ENCODE results near the gene RTRAF. TPM values are rescaled to one million over a fixed set of nuclear protein-coding genes. Genes with fewer than 3 reads are reported as not detected.

Gene RTRAF
- polyA plus RNA-seq, 1 donor from 2014 or later: 119 TPM

- no peak overlapping the region for H3K4me3 ChIP-seq (ENCODE audit: low read length)
- TF ChIP-seq MXI1 (conservative IDR thresholded peaks at IDR 0.05; ENCODE audit: poor library complexity, severe bottlenecking): no peak
- TF ChIP-seq SMC3 (conservative IDR thresholded peaks at IDR 0.05; ENCODE audit: poor library complexity): no peak
- no peak for TF ChIP-seq CTCF (IDR thresholded peaks at IDR 0.05; ENCODE audit: poor library complexity, severe bottlenecking)
- no peak for TF ChIP-seq TAF1 (IDR thresholded peaks at IDR 0.05; ENCODE audit: low read depth)
- no peaks in the 10 kb centered on the region for H4K20me1 ChIP-seq (ENCODE audit: insufficient read depth)
- H3K9me2 ChIP-seq (ENCODE audit: insufficient read depth, low read length): no peaks in the 10 kb centered on the region
- H3K9me3 ChIP-seq (ENCODE audit: low read length): no peaks in the 10 kb centered on the region
- no peak overlapping the region for H2AFZ ChIP-seq (ENCODE audit: low read depth, low read length)
- no peaks in the 10 kb centered on the region for H3F3A ChIP-seq (ENCODE audit: insufficient read depth, low read length, poor library complexity, severe bottlenecking)
- H3K36me3 ChIP-seq (ENCODE audit: insufficient read depth, low read length): no peaks in the 10 kb centered on the region
- no peaks in the 10 kb centered on the region for H3K27me3 ChIP-seq (ENCODE audit: insufficient read depth, low read depth, low read length)
- H3K79me2 ChIP-seq (replicated peaks; ENCODE audit: insufficient read depth, low read length): no peaks in the 10 kb centered on the region
- H3K4me2 ChIP-seq (ENCODE audit: low read length): no peak overlapping the region
- no peak overlapping the region for H3K9ac ChIP-seq (ENCODE audit: low read length)
- H3K27ac ChIP-seq (ENCODE audit: low read length): no peak overlapping the region
Observed at GRCh38 chr14:52020866-52021717, 31.7 kb downstream of the RTRAF start.

DNA sequence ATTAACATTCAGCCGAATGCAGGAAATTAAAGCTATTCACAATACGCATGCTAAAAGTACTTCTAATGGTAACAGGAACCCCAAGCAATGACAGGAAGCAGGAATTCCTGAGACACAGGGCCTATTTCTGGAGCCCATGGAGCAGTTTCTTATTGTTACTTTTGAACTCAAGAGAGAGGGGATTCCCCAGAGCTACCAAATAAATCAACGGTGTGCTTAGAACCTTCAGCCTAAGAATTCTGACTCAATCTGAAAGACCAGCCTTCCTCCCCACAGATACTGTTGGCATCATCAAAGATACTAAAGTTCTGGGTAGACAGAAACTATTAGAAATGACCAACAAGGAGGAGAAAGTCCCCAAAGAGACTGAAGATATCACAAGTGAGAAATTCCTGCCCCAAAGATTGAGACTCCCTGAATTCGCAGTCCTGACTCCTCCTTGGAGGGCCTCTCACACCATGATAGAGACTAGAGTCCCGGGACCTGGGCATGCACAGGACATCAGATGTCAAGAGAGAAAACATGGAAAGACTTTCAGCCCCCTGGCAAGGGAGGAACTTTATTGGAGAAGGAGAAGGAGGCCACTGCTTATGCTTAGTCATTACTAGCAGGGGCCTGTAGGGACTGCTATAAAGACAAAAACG, 32.7 kb downstream of the RTRAF start:
- TF ChIP-seq RAD21 (conservative IDR thresholded peaks at IDR 0.05) (no peak), EZH2 (IDR thresholded peaks at IDR 0.05; ENCODE audit: borderline replicate concordance, insufficient read depth, low read length, poor library complexity, severe bottlenecking) (no peak), POLR2AphosphoS5 (IDR thresholded peaks at IDR 0.05) (no peak), SMC3 (conservative IDR thresholded peaks at IDR 0.05; ENCODE audit: poor library complexity) (no peak), TAF1 (IDR thresholded peaks at IDR 0.05; ENCODE audit: low read depth) (no peak), EP300 (conservative IDR thresholded peaks at IDR 0.05; ENCODE audit: poor library complexity, severe bottlenecking) (no peak), REST (IDR thresholded peaks at IDR 0.05; ENCODE audit: borderline replicate concordance) (no peak), CTCF (IDR thresholded peaks at IDR 0.05; ENCODE audit: poor library complexity, severe bottlenecking) (no peak)
- Histone ChIP-seq H3K27me3 (ENCODE audit: insufficient read depth, low read depth, low read length) (no peaks in the 10 kb centered on the region), H3K4me2 (ENCODE audit: low read length) (no peak overlapping the region), H3K27ac (ENCODE audit: low read length) (no peak overlapping the region), H3K4me3 (ENCODE audit: low read length) (no peak overlapping the region), H3K9me2 (ENCODE audit: insufficient read depth, low read length) (no peaks in the 10 kb centered on the region), H3K9me3 (ENCODE audit: low read length) (no peaks in the 10 kb centered on the region), H4K20me1 (ENCODE audit: insufficient read depth) (no peaks in the 10 kb centered on the region), H3K36me3 (ENCODE audit: insufficient read depth, low read length) (no peaks in the 10 kb centered on the region), H3K9ac (ENCODE audit: low read length) (no peak overlapping the region), H3F3A (ENCODE audit: insufficient read depth, low read length, poor library complexity, severe bottlenecking) (no peaks in the 10 kb centered on the region), H2AFZ (ENCODE audit: low read depth, low read length) (no peak overlapping the region), H3K79me2 (replicated peaks; ENCODE audit: insufficient read depth, low read length) (no peaks in the 10 kb centered on the region)

Measured in neural cell (in vitro differentiated cells).